PC-9 (cell line): ENCODE data around the gene AKR7A2. TPM values are rescaled to one million over a fixed set of nuclear protein-coding genes. Genes with fewer than 3 reads are reported as not detected.
"Not testable (repeated sequence)": the region's sequence is repeated elsewhere in the genome, so short reads cannot be mapped to it uniquely, and the experiment has no call there.

Source experiments
- BruUV-seq: library from RNA; stranded (reverse); fragments of 400-500 nt; replicated peaks from 2 replicates; lab custom pipeline; 2021; lab: Mats Ljungman, UMichigan
- CTCF ChIA-PET: fragments of 300-600 bp; sonication (Branson Sonifier 250); formaldehyde crosslinking; loops from one replicate; lab custom pipeline; 2022; ENCODE audit warnings: antibody characterized with exemption; lab: Charles Lee
- POLR2A ChIA-PET: fragments of 300-600 bp; sonication (Branson Sonifier 250); formaldehyde crosslinking; loops from one replicate; lab custom pipeline; 2022; ENCODE audit warnings: antibody characterized with exemption; ENCODE audit not compliant: unreplicated experiment; lab: Charles Lee
- DNase-seq, 2 experiments: peaks; one replicate each; pipeline versions ENCODE4 v3.0.0 to v3.0.0-alpha.2; 2015 to 2022; ENCODE audit warnings: mixed read lengths in 1 of 2
- H2AFZ ChIP-seq: fragments of 200-600 bp; sonication (generic); 2 replicates; pipeline ENCODE4 v1.8.1; 2017; ENCODE audit warnings: antibody characterized with exemption
- H3F3A ChIP-seq: fragments of 200-600 bp; sonication (generic); 2 replicates; pipeline ENCODE4 v1.8.1; 2017; ENCODE audit warnings: antibody characterized with exemption, mild to moderate bottlenecking, low read depth; ENCODE audit not compliant: insufficient read depth
- H3K27ac ChIP-seq: fragments of 200-600 bp; sonication (generic); 2 replicates; pipeline ENCODE4 v1.6.1; 2016; ENCODE audit warnings: mixed run types
- H3K27me3 ChIP-seq: fragments of 200-600 bp; sonication (generic); 2 replicates; pipeline ENCODE4 v1.6.1; 2016; ENCODE audit warnings: low read depth, mixed run types; ENCODE audit not compliant: insufficient read depth
- H3K36me3 ChIP-seq: fragments of 200-600 bp; sonication (generic); 2 replicates; pipeline ENCODE4 v1.6.1; 2016; ENCODE audit warnings: low read depth, mixed run types
- H3K4me1 ChIP-seq: fragments of 200-600 bp; sonication (generic); replicated peaks from 2 replicates; pipeline ENCODE4 v1.6.1; 2016; ENCODE audit warnings: mixed run types; ENCODE audit not compliant: insufficient read depth
- H3K4me2 ChIP-seq: fragments of 200-600 bp; sonication (generic); 2 replicates; pipeline ENCODE4 v1.6.1; 2017; ENCODE audit warnings: mixed run types
- H3K4me3 ChIP-seq: fragments of 200-600 bp; sonication (generic); 2 replicates; pipeline ENCODE4 v1.6.1; 2016; ENCODE audit warnings: mixed run types
- H3K79me2 ChIP-seq: fragments of 200-600 bp; sonication (generic); 2 replicates; pipeline ENCODE4 v1.6.1; 2017; ENCODE audit warnings: low read depth, mixed run types
- H3K9me2 ChIP-seq: fragments of 200-600 bp; sonication (generic); 2 replicates; pipeline ENCODE4 v1.8.1; 2017; ENCODE audit warnings: mild to moderate bottlenecking; ENCODE audit not compliant: insufficient read depth
- H3K9me3 ChIP-seq: fragments of 200-600 bp; sonication (generic); 2 replicates; pipeline ENCODE4 v1.8.1; 2016; ENCODE audit warnings: low read depth; ENCODE audit not compliant: insufficient read depth
- H4K20me1 ChIP-seq: fragments of 200-600 bp; sonication (generic); 2 replicates; pipeline ENCODE4 v1.8.1; 2017; ENCODE audit not compliant: insufficient read depth
- EZH2 ChIP-seq: fragments of 200-600 bp; sonication (generic); IDR thresholded peaks from 2 replicates; pipeline ENCODE4 v1.8.0; 2017; ENCODE audit warnings: antibody characterized with exemption, low read depth
- intact Hi-C: fragments of 100-400 bp; cut with micrococcal nuclease; formaldehyde crosslinking; loops from one replicate; pipeline ENCODE4 v1.10.0; 2022; ENCODE audit not compliant: unreplicated experiment
- total RNA-seq: library from RNA; stranded (reverse); gene quantifications from 2 replicates; pipeline ENCODE4 v1.2.3, GENCODE V29; 2021
- TF ChIP-seq, protein P1 (sequence below): fragments of 200-600 bp; sonication (generic); conservative IDR thresholded peaks from 2 replicates; pipeline ENCODE4 v1.6.1; 2017; ENCODE audit warnings: mixed run types, antibody characterized with exemption, mild to moderate bottlenecking, moderate library complexity

Gene AKR7A2
- total RNA-seq, 1 experiment from 2014 or later: 79.6 TPM

- H3K79me2 ChIP-seq: no peaks in the 10 kb centered on the region
- BruUV-seq: no TSS peak
- TF ChIP-seq, protein P1, sequence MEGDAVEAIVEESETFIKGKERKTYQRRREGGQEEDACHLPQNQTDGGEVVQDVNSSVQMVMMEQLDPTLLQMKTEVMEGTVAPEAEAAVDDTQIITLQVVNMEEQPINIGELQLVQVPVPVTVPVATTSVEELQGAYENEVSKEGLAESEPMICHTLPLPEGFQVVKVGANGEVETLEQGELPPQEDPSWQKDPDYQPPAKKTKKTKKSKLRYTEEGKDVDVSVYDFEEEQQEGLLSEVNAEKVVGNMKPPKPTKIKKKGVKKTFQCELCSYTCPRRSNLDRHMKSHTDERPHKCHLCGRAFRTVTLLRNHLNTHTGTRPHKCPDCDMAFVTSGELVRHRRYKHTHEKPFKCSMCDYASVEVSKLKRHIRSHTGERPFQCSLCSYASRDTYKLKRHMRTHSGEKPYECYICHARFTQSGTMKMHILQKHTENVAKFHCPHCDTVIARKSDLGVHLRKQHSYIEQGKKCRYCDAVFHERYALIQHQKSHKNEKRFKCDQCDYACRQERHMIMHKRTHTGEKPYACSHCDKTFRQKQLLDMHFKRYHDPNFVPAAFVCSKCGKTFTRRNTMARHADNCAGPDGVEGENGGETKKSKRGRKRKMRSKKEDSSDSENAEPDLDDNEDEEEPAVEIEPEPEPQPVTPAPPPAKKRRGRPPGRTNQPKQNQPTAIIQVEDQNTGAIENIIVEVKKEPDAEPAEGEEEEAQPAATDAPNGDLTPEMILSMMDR: no peak
- TF ChIP-seq EZH2: no peak
These were observed 27.1 kb downstream of the AKR7A2 start for GRCh38 chr1:19284881-19285280.

GRCh38 chr1:19283891-19284290 is 28.1 kb downstream of the AKR7A2 start:
- TF ChIP-seq EZH2: no peak
- Histone ChIP-seq H3K9me2 (no peaks in the 10 kb centered on the region), H3K36me3 (no peaks in the 10 kb centered on the region), H3K79me2 (no peaks in the 10 kb centered on the region), H3K4me1 (no peaks in the 10 kb centered on the region), H3K4me3 (no peak overlapping the region), H3K9me3 (no peaks in the 10 kb centered on the region), H4K20me1 (no peaks in the 10 kb centered on the region), H3K4me2 (no peak overlapping the region), H3K27ac (no peak overlapping the region), H3F3A (no peaks in the 10 kb centered on the region), H3K27me3 (no peaks in the 10 kb centered on the region), H2AFZ (no peak overlapping the region)
- ChIA-PET CTCF (no interaction called here), POLR2A (no interaction called here)
- DNase-seq: no peak
- BruUV-seq: no TSS peak
- intact Hi-C loops: no loop called here

More at GRCh38 chr1:19284881-19285280, 27.1 kb downstream of the AKR7A2 start:
- DNase-seq: no peak
- intact Hi-C loops: no loop called here
- Histone ChIP-seq H3K9me2 (no peaks in the 10 kb centered on the region), H3K27me3 (no peaks in the 10 kb centered on the region), H3K4me2 (no peak overlapping the region), H3K27ac (no peak overlapping the region), H2AFZ (no peak overlapping the region), H3K4me3 (no peak overlapping the region), H3K4me1 (no peaks in the 10 kb centered on the region), H4K20me1 (no peaks in the 10 kb centered on the region), H3K36me3 (no peaks in the 10 kb centered on the region), H3K9me3 (no peaks in the 10 kb centered on the region), H3F3A (no peaks in the 10 kb centered on the region)
- POLR2A ChIA-PET: no interaction called here
- CTCF ChIA-PET: no interaction called here

DNA sequence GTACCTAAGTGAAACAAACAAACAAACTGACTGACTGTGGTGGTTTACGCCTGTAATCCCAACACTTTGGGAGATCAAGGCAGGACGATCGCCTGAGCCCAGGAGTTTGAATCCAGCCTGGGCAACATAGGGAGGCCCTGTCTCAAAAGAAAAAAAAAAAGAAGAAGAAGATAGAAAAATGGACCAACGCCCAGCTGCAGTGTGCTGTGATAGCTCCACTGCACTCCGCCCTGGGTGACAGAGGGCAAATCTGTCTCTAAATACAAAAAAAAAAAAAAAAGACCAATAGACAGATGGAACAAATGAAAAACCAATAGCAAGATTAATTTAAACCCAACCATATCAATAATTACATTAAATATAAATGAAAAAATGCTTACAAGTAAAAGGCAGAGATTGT is 37.3 kb downstream of the AKR7A2 start:
- no peak for TF ChIP-seq EZH2
- TF ChIP-seq, protein P1: no peak
- H2AFZ ChIP-seq: no peak overlapping the region
- H3F3A ChIP-seq: no peaks in the 10 kb centered on the region
- no peaks in the 10 kb centered on the region for H3K9me2 ChIP-seq
- no peak overlapping the region for H3K4me3 ChIP-seq
- intact Hi-C loops: no loop called here
- BruUV-seq: no TSS peak
- H3K27me3 ChIP-seq: no peaks in the 10 kb centered on the region
- no peak for DNase-seq
- no peak overlapping the region for H3K4me2 ChIP-seq
- ChIA-PET CTCF (no interaction called here), POLR2A (no interaction called here)
- no peak overlapping the region for H3K27ac ChIP-seq
- no peaks in the 10 kb centered on the region for H3K36me3 ChIP-seq
- no peaks in the 10 kb centered on the region for H4K20me1 ChIP-seq
- no peaks in the 10 kb centered on the region for H3K79me2 ChIP-seq
- H3K9me3 ChIP-seq: no peaks in the 10 kb centered on the region
- H3K4me1 ChIP-seq: no peaks in the 10 kb centered on the region

DNA sequence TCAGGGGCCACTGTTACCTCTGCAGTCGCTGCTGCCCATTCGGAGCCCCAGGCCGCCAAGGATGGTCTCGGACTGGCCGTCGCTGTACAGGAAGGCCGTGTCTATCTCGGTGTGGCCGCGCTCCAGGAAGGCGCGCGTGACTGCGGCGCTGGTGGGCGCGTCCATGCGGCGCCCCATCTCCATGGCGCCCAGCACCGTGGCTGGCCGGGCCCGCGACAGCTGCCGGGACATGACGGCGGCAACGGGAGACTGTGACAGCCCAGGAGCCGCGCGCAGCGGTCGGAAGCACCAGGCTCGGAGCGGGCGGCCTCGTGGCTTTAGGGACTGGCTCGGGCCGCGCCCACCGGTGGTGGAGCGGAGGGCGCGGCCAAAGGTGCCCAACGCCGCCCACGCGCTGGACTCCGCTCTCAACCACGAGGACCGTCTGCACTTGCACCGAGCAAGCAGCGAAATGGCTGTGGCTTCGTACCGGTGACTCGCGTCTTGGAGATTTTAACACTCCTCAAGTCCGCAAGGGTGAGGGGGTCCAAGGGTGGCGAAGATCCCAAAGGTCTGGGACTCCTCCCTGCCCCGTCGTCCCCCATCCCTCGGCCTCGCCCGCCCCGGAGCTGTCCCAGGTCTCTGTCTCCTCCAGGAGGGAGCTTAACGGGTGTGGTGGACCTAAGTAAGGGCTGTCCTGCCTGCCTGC is 38.0 kb downstream of the AKR7A2 start:
- BruUV-seq, H2AFZ ChIP-seq, H3K4me3 ChIP-seq, H3K79me2 ChIP-seq, H3K27me3 ChIP-seq, CTCF ChIA-PET, H3K36me3 ChIP-seq, H4K20me1 ChIP-seq, H3K9me2 ChIP-seq, H3K27ac ChIP-seq, DNase-seq, POLR2A ChIA-PET, intact Hi-C loops, H3K4me2 ChIP-seq, H3K9me3 ChIP-seq, H3K4me1 ChIP-seq, H3F3A ChIP-seq: not testable (repeated sequence)
